Measurements from ENCODE around the gene MED13L.

The MED13L gene

GRCh38 chr12:116323406-116324386 is 46.2 kb upstream of the MED13L start:
- no peak for TF ChIP-seq EZH2phosphoT487 (conservative IDR thresholded peaks at IDR 0.05; ENCODE audit: low read length)
- Histone ChIP-seq H3K9me2 (replicated peaks; ENCODE audit: insufficient read depth, low read length) (no peaks in the 10 kb centered on the region), H3K27me3 (ENCODE audit: low read length) (no peaks in the 10 kb centered on the region), H3K4me3 (ENCODE audit: insufficient read depth, low read length, poor library complexity, severe bottlenecking) (no peak overlapping the region), H3K9ac (ENCODE audit: low read length) (no peak overlapping the region), H2AFZ (ENCODE audit: low read depth, low read length, severe bottlenecking) (no peak overlapping the region), H3K4me2 (ENCODE audit: low read depth, low read length, poor library complexity, severe bottlenecking) (no peak overlapping the region), H3K27ac (ENCODE audit: low read depth, low read length) (no peak overlapping the region), H4K20me1 (ENCODE audit: low read depth, low read length) (no peaks in the 10 kb centered on the region), H3K9me3 (ENCODE audit: insufficient read depth, low read length) (no peaks in the 10 kb centered on the region), H3K79me2 (ENCODE audit: insufficient read depth, low read length) (no peaks in the 10 kb centered on the region), H3F3A (ENCODE audit: insufficient read depth) (no peaks in the 10 kb centered on the region), H3K36me3 (ENCODE audit: low read length) (no peaks in the 10 kb centered on the region)

- Histone ChIP-seq H3K79me2 (ENCODE audit: insufficient read depth, low read length) (no peaks in the 10 kb centered on the region), H3K9me2 (replicated peaks; ENCODE audit: insufficient read depth, low read length) (no peaks in the 10 kb centered on the region), H3K36me3 (ENCODE audit: low read length) (no peaks in the 10 kb centered on the region), H3K9ac (ENCODE audit: low read length) (no peak overlapping the region), H3K9me3 (ENCODE audit: insufficient read depth, low read length) (no peaks in the 10 kb centered on the region), H3K4me2 (ENCODE audit: low read depth, low read length, poor library complexity, severe bottlenecking) (no peak overlapping the region), H3K27ac (ENCODE audit: low read depth, low read length) (no peak overlapping the region), H3K27me3 (ENCODE audit: low read length) (no peaks in the 10 kb centered on the region), H4K20me1 (ENCODE audit: low read depth, low read length) (no peaks in the 10 kb centered on the region), H2AFZ (ENCODE audit: low read depth, low read length, severe bottlenecking) (no peak overlapping the region), H3K4me3 (ENCODE audit: insufficient read depth, low read length, poor library complexity, severe bottlenecking) (no peak overlapping the region), H3F3A (ENCODE audit: insufficient read depth) (no peaks in the 10 kb centered on the region)
- TF ChIP-seq CTCF (IDR thresholded peaks at IDR 0.05; ENCODE audit: insufficient read depth, low read length, poor library complexity, severe bottlenecking) = no peak
- no peak for TF ChIP-seq EZH2phosphoT487 (conservative IDR thresholded peaks at IDR 0.05; ENCODE audit: low read length)
Measured at GRCh38 chr12:116321913-116322312, 44.4 kb upstream of the MED13L start.

- Histone ChIP-seq H3F3A (ENCODE audit: insufficient read depth) (no peaks in the 10 kb centered on the region), H3K9me2 (replicated peaks; ENCODE audit: insufficient read depth, low read length) (no peaks in the 10 kb centered on the region), H4K20me1 (ENCODE audit: low read depth, low read length) (no peaks in the 10 kb centered on the region), H3K4me2 (ENCODE audit: low read depth, low read length, poor library complexity, severe bottlenecking) (no peak overlapping the region), H3K79me2 (ENCODE audit: insufficient read depth, low read length) (no peaks in the 10 kb centered on the region), H2AFZ (ENCODE audit: low read depth, low read length, severe bottlenecking) (no peak overlapping the region), H3K4me3 (ENCODE audit: insufficient read depth, low read length, poor library complexity, severe bottlenecking) (no peak overlapping the region), H3K9me3 (ENCODE audit: insufficient read depth, low read length) (no peaks in the 10 kb centered on the region), H3K36me3 (ENCODE audit: low read length) (no peaks in the 10 kb centered on the region), H3K27me3 (ENCODE audit: low read length) (no peaks in the 10 kb centered on the region), H3K27ac (ENCODE audit: low read depth, low read length) (no peak overlapping the region), H3K9ac (ENCODE audit: low read length) (no peak overlapping the region)
- no peak for TF ChIP-seq CTCF (IDR thresholded peaks at IDR 0.05; ENCODE audit: insufficient read depth, low read length, poor library complexity, severe bottlenecking)
- no peak for TF ChIP-seq EZH2phosphoT487 (conservative IDR thresholded peaks at IDR 0.05; ENCODE audit: low read length)
Measured at GRCh38 chr12:116320791-116321217, 43.3 kb upstream of the MED13L start.

Measured in SU-DHL-6 (cell line).